Mammary epithelial cell (primary cell): ENCODE results near the gene SLC1A1.
A peak's percentile ranks its signal among the peaks of the same experiment; 100 is the strongest.

Experiments
- CTCF ChIP-seq, 2 donors: IDR thresholded peaks in 1 of 2; conservative IDR thresholded peaks in 1 of 2; 2 replicates each; pipeline ENCODE4 v1.5.1; 2011 to 2012; ENCODE audit warnings: inconsistent platforms in 2 of 2, low read length in 2 of 2, mild to moderate bottlenecking in 2 of 2, control low read depth in 1 of 2, low read depth in 1 of 2; ENCODE audit not compliant: insufficient read depth in 1 of 2; ENCODE audit errors: extremely low read depth in 1 of 2
- EZH2 ChIP-seq: IDR thresholded peaks from 2 replicates; pipeline ENCODE4 v1.6.1; 2012; ENCODE audit warnings: low read length, inconsistent platforms, borderline replicate concordance

DNA sequence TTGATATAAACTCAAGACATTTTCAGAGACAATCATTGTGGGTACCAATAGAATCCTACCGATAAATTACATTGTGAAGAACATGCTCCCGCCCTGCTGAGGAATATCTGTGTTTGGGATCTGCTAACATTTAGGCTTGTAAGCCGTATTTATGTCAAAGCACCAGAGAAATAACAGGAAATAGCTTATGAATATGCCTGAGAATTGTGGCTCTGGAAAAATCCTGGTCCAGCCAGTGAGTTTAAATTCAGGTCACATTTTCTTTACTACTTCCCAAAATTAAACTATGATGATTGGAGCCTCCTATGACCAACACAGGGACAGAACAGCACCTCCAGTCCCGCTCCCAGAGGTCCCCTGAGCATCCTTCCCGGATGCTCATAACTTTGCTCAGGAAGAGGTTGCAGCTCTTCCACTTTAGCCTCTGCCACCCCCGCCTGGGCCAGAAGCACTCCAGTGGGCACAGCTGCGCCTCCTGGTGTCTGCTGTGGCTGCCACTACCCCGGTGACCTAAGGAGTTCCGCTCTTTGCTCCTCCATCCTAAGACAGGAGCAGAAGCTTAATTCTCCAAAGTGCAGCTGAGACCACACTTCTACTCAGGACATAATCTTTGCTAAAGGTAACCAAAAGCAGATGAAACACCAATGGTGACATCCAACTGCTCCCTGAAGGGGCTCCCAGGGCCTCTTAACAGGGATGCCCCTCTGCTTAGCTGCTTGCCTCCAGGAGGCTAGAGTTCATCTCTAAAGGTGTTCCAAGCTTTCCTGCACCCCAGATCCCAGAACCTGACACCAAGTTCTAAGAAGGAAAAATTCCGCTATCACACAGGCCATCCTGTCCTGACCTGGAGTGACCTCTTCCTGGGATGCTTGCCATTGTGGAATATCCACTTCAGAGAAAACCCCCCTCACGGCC, 58.8 kb downstream of the SLC1A1 start:
- TF ChIP-seq CTCF (conservative IDR thresholded peaks at IDR 0.05 in 1 of 2, IDR thresholded peaks at IDR 0.05 in 1 of 2; ENCODE audit: extremely low read depth in 1 of 2, insufficient read depth in 1 of 2, low read depth in 1 of 2, low read length in 2 of 2) (peak in 1 of 2 donors; percentile 40), EZH2 (no peak)
